ENCODE measurements around the gene GLT1D1.

The GLT1D1 gene

DNA sequence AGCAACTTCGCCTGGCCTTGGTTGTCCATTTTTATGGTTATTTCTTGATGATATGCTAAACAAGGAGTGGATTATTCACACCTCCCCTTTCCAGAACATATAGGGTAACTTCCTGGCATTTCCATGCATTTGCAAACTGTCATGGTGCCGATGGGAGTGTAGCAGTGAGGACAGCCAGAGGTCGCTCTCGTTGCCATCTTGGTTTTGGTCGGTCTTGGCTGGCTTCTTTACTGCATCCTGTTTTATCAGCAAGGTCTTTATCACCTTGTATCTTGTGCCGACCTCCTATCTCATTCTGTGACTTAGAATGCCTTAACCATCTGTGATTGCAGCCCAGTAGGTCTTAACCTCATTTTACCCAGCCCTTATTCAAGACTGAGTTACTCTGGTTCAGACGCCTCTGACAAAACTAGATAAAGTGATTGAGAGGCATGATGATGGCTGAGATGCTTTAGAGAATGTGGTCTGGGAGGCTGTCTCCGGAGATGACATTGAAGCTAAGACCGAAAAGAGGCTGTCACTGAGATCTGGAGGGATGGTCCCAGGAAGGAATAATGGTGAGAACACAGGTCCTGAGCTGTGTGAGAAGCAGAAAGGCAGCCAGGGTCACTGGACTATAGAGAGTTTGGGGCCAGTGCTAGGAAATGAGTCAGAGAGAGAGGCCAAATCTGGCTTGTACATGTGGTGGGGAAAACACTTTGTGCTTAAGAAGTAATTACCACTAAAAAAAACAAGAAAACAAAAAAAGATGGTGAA is 2.9 kb downstream of the GLT1D1 start:
- no peak for DNase-seq

DNA sequence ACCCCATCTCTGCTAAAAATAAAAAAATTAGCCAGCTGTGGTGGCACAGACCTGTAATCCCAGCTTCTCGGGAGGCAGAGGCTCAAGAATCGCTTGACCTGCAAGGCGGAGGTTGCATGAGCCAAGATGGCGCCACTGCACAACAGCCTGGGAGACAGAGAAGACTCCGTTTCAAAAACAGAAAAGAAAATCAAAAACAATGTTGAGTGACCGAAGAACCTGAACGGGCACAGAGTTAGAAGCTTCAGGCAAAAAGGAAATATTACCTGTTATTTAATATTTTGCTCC is 3.5 kb downstream of the GLT1D1 start:
- no peak for DNase-seq

- DNase-seq: no peak
Measured at GRCh38 chr12:128857133-128857763, 4.0 kb downstream of the GLT1D1 start.

DNA sequence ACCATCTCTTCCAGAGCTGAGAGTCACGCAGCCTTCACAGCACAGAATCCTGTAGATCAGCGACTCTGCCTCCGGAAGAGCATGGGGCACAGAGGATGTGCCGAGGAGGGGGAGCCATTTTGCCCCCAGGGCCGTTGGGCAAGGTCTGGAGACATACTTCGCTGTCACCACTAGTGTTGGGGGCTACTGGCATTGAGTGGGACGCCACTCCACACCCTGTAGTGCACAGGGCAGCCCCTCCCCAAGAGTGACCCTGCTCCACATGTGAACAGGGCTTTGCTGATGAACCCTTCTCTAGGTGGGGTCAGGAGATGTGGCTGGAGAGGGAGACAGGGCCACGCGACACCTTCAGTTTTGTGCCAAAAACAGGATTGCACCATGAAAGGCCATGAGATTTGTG is 6.0 kb downstream of the GLT1D1 start:
- DNase-seq: no peak

- DNase-seq: no peak
Measured at GRCh38 chr12:128861226-128862016, 8.1 kb downstream of the GLT1D1 start.

- DNase-seq: no peak
Measured at GRCh38 chr12:128863957-128864356, 10.7 kb downstream of the GLT1D1 start.

DNA sequence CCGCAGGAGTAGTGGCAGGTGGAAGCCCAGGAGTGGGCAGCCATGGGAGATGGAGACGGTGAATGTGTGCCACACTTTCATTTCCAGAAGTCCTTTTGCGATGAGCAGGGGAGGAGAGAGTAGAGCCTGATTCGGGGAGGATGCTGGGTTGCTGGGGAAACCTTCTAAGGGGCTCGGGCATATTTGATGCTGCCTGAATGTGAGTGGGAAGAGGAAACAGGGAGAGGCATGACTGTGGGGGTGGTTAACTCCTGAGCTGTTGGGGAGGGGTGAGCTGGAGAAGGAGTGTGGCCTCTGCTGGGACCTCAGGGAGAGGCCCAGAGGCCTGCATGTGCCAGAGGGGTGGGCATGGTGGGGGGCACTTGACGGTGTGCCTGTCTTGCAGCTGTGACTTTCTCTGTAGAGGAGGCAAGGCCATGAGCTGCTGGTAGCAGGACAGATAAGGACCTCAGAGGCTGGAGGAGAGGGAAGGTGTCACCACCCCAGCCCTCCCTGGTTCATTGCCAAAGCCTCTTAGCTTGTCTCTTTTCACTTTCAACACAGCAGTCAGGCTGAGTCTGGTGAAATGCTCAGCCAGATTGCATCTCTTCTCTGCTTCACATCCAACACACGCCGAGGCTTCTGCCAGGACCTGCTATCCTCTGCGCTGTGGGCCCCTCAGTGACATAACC is 11.4 kb downstream of the GLT1D1 start:
- DNase-seq: no peak

- DNase-seq: no peak
Measured at GRCh38 chr12:128867466-128867865, 14.2 kb downstream of the GLT1D1 start.

GRCh38 chr12:128871516-128871892 is 18.2 kb downstream of the GLT1D1 start:
- DNase-seq: no peak

DNA sequence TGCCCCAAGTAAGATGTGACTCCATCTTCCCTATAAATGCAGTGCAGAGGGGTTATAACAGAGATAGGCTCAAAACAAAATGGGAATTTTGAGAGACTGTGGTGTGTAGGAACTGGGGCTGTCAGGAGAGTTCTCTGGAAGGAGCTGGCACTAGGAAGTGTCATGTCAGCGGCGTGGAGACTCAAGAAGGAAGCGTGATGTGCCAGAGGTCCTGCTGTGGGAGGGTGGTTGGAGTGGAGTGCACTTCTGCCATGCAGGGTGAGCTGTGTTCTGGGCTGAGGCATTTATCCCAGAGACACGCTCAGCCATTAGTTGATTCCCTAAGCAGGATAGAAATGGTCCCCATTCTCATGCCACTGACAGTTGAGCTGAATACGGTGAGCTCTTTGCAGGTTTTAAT is 19.0 kb downstream of the GLT1D1 start:
- no peak for DNase-seq

DNA sequence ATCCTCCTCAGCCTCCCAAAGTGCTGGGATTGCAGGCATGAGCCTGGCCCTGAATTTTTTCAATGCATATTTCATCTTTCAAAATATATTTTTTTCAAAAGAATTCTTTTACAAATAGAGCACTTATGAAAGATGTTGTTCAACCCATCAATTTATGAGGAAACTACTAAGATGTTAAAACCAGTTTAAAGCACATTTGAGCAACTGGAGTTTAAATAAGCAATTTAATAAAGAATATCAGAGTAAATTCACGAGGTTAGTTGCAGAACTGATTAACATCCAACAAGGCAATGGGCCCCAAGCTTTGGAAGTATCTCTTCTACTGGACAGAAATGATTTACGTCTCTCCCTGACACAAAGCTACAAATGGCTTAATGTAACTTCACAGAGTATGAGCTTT is 23.3 kb downstream of the GLT1D1 start:
- DNase-seq: no peak

GRCh38 chr12:128879898-128880764 is 26.9 kb downstream of the GLT1D1 start:
- no peak for DNase-seq

GRCh38 chr12:128891856-128892255 is 38.6 kb downstream of the GLT1D1 start:
- DNase-seq: no peak

DNA sequence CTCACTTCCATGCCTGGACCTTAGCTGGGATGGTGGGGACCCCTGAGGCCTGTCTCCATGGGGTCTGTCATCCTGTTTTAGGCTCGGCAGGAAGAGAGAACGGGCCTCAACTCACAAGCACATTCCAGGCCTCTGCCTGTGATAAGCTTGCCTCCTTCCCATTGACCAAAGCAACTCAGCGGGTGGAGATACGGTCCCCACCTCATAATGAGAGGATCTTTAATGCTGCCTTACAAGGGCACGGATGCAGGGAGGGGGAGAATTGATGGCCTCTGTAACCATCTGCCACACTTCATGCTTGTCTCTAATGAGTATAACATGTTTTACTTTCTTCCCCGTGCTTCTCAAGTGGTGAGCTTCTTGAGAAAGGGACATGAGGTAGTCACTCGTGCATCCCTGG is 50.0 kb downstream of the GLT1D1 start:
- DNase-seq: no peak

- no peak for DNase-seq
Measured at GRCh38 chr12:128905003-128905544, 51.8 kb downstream of the GLT1D1 start.

GRCh38 chr12:128906485-128907137 is 53.3 kb downstream of the GLT1D1 start:
- no peak for DNase-seq

DNA sequence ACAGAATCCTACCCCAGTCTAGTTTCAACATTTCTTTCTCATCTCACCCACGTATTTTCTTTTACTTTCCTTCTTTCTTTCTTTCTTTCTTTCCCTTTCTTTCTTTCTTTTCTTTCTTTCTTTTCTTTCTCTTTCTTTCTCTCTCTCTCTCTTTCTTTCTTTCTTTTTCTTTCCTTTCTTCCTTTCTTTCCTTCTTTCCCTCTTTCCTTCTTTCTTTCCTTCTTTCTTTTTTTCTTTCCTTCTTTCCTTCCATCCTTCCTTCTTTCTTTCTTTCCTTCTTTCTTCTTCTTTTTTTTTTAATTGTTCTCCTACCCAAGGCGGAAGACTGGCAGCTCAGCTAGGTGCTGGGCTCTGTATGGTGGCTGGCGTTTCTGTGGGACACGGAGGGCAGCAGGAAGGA is 55.0 kb downstream of the GLT1D1 start:
- DNase-seq: no peak

GRCh38 chr12:128909653-128910052 is 56.4 kb downstream of the GLT1D1 start:
- DNase-seq: no peak

- DNase-seq: no peak
Measured at GRCh38 chr12:128910629-128911028, 57.4 kb downstream of the GLT1D1 start.

DNA sequence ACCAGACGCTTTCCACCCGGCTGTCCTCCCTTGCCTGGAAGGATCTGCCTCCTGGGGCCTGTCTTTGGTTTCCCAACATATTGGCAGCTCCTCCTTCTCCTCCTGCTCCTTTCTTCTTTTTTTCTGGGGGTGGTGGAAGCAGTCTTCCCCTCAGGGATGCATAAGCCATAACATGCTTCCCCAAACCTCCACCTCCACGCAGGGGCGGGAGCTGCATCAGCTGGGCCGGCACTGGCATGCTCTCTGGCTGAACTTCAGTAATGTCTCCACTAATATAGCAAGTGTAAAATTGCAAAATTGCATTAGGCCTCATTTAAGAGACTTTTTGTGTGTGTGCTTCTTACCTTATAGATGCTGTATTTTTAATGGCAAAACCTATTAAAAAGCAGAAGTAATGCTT is 58.6 kb downstream of the GLT1D1 start:
- no peak for DNase-seq

- peak; percentile 51 for DNase-seq
Measured at GRCh38 chr12:128914908-128915563, 61.8 kb downstream of the GLT1D1 start.

All from stimulated activated CD8-positive, alpha-beta memory T cell treated with anti-CD3 and anti-CD28 coated beads, Interleukin-4, amount 100 ng/mL, for 48 hours (primary cell).